K562 (cell line): Measurements from ENCODE around the gene PPT2.

Experiments used
- KDM1A ChIP-seq, 2 experiments: fragments of 450-650 bp; IDR thresholded peaks; 2 replicates each; pipeline ENCODE4 v1.6.1; 2016; ENCODE audit warnings: mild to moderate bottlenecking in 2 of 2
- ZNF3 ChIP-seq: fragments of 250-450 bp; sonication (Bioruptor Pico); IDR thresholded peaks from 2 replicates; pipeline ENCODE4 v1.5.0; 2021; ENCODE audit warnings: mild to moderate bottlenecking, moderate library complexity

GRCh38 chr6:32126880-32127279 lies 27.1 kb upstream of the PPT2 start:
- no peak for TF ChIP-seq ZNF3 (CRISPR knock-in tag)
- no peak for TF ChIP-seq KDM1A (IDR thresholded peaks at IDR 0.05)
